Mononuclear cell (primary cell): Measurements from ENCODE around the gene IQGAP2. TPM values are rescaled to one million over a fixed set of nuclear protein-coding genes. Genes with fewer than 3 reads are reported as not detected.

Source experiments
- H3K27me3 ChIP-seq: 2 replicates; pipeline ENCODE4 v1.6.0; 2011; ENCODE audit warnings: low read length, control low read depth; ENCODE audit not compliant: insufficient read depth
- H3K4me1 ChIP-seq: 2 replicates; pipeline ENCODE4 v1.5.1; 2011; ENCODE audit warnings: mild to moderate bottlenecking, low read length, control low read depth; ENCODE audit not compliant: insufficient read depth
- H3K4me3 ChIP-seq: 2 replicates; pipeline ENCODE4 v1.5.1; 2011; ENCODE audit warnings: mild to moderate bottlenecking, low read length, moderate library complexity
- H3K9me3 ChIP-seq: 2 replicates; pipeline ENCODE4 v1.5.1; 2011; ENCODE audit warnings: low read depth, mild to moderate bottlenecking, control low read depth, low read length
- total RNA-seq: library from RNA; depleted of rRNA; stranded (reverse); fragments of >200 nt; gene quantifications from one replicate; pipeline ENCODE4 v1.2.3, GENCODE V29; 2012

Gene IQGAP2
- total RNA-seq, 1 donor, result 75.0 TPM

DNA sequence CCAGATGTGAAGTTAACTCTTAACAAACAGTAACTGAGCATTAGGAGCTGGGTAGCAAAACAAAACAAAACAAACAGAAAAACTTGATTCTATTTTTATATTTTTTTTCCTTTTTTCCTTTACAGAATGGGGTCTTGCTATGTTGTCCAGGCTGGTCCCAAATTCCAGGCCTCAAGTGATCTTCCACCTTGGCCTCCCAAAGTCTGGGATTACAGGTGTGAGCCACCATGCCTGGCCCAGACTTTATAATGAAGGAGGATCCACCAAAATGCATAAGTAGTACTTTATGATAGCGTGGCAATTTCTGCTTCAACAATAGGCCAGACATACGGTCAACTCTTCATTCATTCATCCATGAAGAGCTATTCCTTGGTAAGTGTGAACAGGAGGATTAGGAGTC lies 5.9 kb upstream of the IQGAP2 start:
- H3K4me3 ChIP-seq, result no peak overlapping the region
- no peaks in the 10 kb centered on the region for H3K27me3 ChIP-seq
- peaks cover 30% of the 10 kb centered on the region for H3K4me1 ChIP-seq
- no peaks in the 10 kb centered on the region for H3K9me3 ChIP-seq

DNA sequence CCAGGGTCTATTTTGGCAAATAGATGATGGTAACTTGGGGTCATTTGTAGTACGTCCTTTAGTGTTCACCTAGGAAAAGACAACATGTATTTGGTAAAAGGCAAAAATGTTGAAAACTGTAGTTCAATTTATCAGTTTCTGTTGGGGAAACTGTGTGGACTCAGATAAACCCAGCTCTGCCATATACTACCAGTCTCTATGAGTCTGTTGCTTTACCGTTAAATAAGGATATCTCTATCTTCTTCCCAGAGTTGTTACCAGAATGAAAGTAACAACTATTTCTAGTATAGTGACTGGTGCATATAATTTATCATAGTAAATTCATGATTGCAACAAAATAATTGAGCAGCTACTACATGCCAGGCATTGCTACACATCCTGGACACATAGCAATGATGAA lies 3.8 kb upstream of the IQGAP2 start:
- no peak overlapping the region for H3K4me3 ChIP-seq
- peaks cover 22% of the 10 kb centered on the region for H3K4me1 ChIP-seq
- no peaks in the 10 kb centered on the region for H3K27me3 ChIP-seq
- no peaks in the 10 kb centered on the region for H3K9me3 ChIP-seq

DNA sequence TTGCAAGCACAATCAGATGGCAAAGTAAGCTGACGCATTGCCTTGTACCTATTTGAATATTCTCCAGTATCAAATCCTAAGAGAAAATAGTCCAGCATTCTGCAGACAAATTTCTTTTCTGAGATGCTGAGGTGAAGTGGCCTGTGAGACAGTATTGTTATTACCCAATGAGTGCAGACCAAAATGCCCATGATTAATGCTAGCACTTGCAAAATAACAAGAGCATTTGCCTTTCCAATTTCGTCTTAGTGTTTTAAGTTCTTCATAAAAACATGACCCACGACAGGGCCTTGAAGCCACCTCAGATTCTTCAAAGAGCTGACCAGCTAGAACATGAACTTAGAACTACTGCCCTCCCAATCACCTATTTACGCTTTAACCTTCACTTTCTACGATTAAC lies 2.6 kb upstream of the IQGAP2 start:
- no peak overlapping the region for H3K4me3 ChIP-seq
- peaks cover 34% of the 10 kb centered on the region for H3K4me1 ChIP-seq
- H3K9me3 ChIP-seq, result no peaks in the 10 kb centered on the region
- H3K27me3 ChIP-seq, result no peaks in the 10 kb centered on the region

DNA sequence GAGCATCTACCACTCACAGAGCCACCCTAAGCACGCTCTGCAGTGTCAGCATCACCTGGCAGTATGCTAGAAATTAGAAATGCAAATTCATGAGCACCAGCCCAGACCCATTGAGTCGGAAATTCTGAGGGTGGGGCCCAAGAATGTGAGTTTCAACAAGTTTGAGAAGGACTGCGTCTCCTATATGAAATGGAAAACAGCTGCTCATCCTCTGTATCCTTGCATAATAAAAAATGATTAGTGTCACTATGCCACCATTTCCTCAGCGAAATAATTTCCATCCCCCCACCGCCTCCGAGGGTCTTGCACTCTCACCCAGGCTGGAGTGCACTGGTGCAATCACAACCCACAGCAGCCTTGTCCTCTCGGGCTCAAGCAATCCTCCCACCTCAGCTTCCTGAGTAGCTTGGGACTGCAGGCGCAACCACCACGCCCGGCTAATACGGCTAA lies 1.3 kb upstream of the IQGAP2 start:
- Histone ChIP-seq H3K27me3 (no peaks in the 10 kb centered on the region), H3K9me3 (no peaks in the 10 kb centered on the region), H3K4me1 (peaks cover 47% of the 10 kb centered on the region), H3K4me3 (peak overlapping the region; percentile 75)

DNA sequence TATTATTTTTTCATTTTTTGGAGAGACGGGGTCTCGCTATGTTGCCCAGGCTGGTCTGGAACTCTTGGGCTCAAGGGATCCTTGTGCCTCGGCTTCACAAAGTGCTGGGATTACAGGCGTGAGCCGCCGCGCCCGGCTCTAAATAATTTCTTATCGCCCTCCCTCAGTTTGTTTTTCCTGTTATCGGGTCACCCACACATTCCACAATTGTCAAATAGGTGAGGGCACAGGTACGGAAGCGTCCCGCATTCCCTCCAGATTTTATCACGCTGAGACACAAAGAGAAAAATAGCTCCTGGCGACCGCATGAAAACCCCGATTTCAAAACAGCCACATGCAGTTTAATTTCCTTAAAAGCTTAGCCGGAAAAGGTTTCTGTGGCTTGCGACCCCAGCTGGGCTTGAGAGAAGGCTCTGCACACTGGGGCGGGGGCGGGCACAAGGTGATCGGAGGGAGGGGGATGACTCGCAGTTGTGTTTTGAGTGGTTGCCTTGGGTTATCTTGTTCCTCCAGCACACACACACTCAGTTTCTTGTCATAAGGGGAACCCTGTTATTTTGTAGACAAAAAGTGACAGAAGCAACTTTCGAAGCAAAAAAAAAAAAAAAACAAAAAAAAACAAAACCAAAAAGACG lies 717 bp upstream of the IQGAP2 start:
- Histone ChIP-seq H3K4me1 (peaks cover 53% of the 10 kb centered on the region), H3K9me3 (no peaks in the 10 kb centered on the region), H3K4me3 (peak overlapping the region; percentile 75), H3K27me3 (no peaks in the 10 kb centered on the region)

DNA sequence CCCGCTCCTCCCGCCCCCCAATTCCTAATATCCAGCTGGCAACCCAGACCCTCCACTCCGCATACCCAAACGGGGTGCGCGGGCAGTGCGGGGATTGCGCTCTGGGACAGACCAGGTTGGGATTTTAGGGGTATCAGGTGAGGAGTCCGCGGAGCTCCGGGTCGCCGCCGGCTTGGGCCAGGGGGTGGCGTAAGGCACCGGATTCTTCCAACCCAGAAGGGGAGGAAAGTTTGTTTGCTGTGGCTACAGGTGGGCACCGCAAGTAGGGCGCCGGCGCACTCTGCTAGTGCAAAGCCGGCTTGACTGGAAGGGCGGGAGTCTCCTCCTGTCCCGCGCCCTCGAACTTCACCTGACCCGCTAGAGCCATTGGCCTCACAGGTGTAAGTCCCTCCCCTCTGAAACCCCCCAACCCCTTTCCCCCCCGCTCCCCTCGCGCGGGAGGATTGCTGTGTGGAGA lies 709 bp downstream of the IQGAP2 start:
- H3K4me1 ChIP-seq, result peaks cover 67% of the 10 kb centered on the region
- no peaks in the 10 kb centered on the region for H3K27me3 ChIP-seq
- H3K9me3 ChIP-seq, result no peaks in the 10 kb centered on the region
- H3K4me3 ChIP-seq, result peak overlapping the region; percentile 75

DNA sequence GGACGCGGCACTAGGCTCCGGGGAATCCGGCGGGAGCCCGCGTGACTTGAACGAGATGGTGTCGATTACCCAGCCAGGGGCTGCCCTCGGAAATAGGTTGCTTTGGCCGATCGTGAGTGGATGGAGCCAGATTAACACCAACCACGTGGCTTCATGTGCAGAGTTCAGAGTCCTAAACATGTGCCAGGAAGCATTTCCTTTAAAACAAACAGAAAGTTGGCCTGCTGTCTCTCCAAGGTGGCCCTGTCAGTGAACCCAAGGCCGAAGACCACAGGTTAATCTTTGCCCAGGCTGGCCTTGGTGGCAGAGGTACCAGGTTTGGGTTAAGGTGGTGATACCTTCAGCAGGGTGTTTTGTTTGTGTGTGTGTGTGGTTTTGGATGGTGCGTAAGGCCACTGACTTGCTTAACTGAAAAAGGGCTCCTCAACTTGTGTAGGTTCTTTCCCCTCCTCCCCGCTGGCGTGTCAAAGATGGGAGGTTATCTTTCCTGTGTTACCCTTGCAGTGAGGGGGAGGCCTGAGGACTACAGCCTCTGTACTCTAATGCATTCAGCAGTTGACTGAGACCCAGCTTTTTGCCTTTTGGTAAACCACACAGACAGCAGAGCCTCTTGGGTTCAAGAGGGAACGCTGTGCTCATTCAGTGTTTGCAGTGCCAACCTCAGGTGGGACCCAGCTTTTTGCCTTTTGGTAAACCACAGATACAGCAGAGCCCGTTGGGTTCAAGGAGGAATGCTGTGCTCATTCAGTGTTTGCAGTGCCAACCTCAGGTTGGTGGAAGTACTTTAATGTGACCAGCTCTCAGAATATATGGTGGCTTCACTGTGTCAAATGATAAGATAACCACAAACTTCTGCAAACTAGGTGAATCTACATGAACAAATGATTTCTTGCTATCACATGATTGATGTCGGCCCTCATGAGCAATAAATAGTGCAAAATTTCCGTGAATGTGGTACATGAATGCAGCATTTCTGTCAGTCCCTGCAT lies 1.4 kb downstream of the IQGAP2 start:
- no peaks in the 10 kb centered on the region for H3K9me3 ChIP-seq
- H3K27me3 ChIP-seq, result no peaks in the 10 kb centered on the region
- H3K4me1 ChIP-seq, result peaks cover 74% of the 10 kb centered on the region
- peak overlapping the region; percentile 75 for H3K4me3 ChIP-seq

DNA sequence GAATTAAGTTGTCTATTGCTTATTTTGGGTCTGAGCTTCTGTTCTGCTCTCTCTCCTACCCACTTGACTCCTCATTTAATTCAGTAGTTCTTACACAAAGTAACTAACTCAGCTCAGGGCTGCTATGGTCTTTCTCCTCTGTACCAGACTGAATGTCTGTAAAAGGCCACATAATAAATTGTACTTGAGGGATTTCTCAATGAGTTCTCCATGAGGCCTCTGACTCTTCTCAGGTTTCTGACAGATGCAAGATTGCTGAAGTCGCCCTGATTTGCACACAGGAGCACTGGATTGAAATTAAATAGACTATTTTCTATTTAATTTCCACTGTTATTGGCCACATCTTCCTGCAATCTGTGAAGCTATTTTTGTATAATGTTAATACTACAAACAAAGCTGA lies 2.9 kb downstream of the IQGAP2 start:
- peaks cover 73% of the 10 kb centered on the region for H3K4me1 ChIP-seq
- H3K27me3 ChIP-seq, result no peaks in the 10 kb centered on the region
- H3K9me3 ChIP-seq, result no peaks in the 10 kb centered on the region
- H3K4me3 ChIP-seq, result no peak overlapping the region

DNA sequence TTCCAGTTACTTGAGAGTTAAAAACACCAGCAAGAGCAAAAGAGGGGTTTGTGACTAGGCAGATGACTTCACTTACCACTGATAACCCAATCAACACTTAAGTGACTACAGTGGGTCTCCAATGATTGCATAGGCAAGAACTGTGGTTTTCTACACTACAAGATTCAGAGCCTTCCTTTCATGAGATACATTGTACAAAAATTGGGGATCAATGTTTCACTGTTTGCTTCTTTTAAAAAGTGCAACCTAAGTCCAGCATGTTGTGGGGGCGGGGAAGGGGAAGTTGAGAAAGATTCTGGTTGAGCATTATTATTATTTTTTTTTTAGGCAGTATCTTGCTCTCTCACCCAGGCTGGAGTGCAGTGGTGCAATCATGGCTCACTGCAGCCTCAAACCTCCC lies 3.6 kb downstream of the IQGAP2 start:
- Histone ChIP-seq H3K27me3 (no peaks in the 10 kb centered on the region), H3K4me1 (peaks cover 70% of the 10 kb centered on the region), H3K4me3 (no peak overlapping the region), H3K9me3 (no peaks in the 10 kb centered on the region)

DNA sequence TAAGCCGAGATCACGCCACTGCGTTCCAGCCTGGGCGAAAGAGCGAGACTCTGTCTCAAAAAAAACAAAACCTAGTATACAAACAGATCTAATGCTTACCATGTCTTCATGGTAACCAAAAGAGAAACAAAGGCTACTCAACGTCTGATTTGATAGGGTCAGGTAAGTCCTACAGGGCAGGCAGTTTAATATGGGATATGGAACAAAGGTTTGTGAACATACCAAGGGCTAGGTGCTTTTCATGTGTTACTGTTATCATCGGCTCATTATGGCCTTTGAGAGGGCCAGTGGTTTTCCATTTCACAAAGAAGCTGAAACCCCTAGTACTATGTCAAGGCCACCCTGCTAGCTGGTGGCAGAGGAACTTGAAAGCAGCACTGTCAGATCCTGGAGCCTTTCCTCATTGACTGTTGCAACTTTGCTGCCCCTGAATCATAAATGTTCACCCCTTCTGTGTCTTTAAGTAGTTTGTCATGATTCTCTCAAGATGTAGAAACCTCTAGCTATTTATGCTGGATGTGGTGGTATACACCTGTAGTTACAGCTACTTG lies 5.1 kb downstream of the IQGAP2 start:
- H3K9me3 ChIP-seq, result no peaks in the 10 kb centered on the region
- H3K4me3 ChIP-seq, result no peak overlapping the region
- no peaks in the 10 kb centered on the region for H3K27me3 ChIP-seq
- peaks cover 63% of the 10 kb centered on the region for H3K4me1 ChIP-seq

DNA sequence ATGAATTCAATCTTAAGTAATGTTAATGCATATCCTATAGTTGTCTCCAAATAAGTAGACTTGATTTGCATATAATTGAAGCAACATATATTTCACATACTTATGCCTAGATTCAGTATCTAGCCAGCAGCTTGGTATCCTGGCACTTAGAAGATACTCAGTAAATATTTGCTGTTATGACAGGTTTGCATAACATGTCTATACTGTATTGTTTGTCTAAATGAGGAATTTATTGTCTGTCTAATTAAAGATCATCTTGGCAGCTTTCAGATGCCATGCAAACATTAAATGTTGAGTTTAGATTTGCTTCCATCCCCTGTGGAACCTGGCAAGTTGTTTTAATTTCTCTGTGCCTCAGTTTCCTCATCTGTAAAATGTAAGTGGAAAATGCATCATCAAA lies 9.4 kb downstream of the IQGAP2 start:
- Histone ChIP-seq H3K4me1 (peaks cover 36% of the 10 kb centered on the region), H3K27me3 (no peaks in the 10 kb centered on the region), H3K9me3 (no peaks in the 10 kb centered on the region), H3K4me3 (no peak overlapping the region)

DNA sequence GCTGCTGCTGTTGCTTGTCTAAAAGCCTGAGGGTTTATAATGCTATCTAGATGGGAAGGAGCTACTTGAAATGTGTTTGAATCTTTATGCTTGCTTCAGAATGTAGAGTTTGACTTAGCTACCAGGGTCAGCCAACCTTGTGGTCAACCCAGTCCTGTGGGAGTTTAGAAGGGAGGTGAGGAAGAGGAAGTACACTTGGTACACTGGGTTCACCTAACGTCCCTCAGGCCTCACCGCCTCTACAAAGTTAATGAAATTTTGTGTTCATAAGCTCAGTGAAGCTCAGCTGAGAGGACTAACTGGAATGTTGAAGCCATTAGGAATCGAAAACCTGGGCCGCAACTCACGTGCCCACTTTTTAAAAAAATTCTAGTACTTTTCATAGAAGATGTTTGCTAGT lies 10.7 kb downstream of the IQGAP2 start:
- Histone ChIP-seq H3K9me3 (no peaks in the 10 kb centered on the region), H3K27me3 (no peaks in the 10 kb centered on the region), H3K4me3 (no peak overlapping the region), H3K4me1 (peaks cover 24% of the 10 kb centered on the region)

DNA sequence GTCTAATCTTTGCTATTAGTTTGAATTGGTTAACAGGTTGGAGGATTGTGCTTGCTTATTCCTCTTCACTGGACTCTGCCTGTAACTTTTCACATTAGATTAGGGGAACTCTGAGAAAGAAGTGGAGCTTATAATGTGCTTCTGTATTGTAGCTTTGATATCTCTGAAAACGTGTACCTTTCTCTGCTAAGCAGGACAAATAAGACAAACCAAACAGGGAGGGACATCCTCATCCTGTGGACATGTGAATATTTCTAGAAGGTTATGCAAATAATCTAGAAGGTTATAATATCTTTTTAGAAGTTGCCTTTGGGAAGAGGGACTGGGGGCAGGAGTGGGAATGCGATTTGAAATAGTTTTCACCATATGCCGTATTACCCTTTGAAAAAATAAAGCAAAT lies 11.7 kb downstream of the IQGAP2 start:
- H3K9me3 ChIP-seq, result no peaks in the 10 kb centered on the region
- no peak overlapping the region for H3K4me3 ChIP-seq
- H3K4me1 ChIP-seq, result peaks cover 16% of the 10 kb centered on the region
- no peaks in the 10 kb centered on the region for H3K27me3 ChIP-seq

DNA sequence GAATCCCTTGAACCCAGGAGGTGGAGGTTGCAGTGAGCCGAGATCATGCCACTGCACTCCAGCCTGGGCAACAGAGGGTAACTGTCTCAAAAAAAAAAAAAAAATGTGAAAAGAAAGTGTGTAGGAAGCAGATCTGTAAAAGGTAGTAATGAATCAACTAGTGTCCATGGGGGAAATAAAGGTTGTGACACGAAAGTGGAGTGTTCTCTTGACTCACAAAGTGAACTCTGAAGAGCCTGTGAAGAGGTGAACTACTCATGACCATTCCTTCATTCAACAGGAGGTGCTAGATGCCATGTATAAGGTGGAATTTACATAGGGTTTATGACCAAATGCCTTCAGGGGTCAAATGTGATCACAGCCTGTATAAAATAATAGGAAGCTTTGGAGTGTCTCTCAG lies 12.8 kb downstream of the IQGAP2 start:
- H3K4me3 ChIP-seq, result no peak overlapping the region
- H3K9me3 ChIP-seq, result no peaks in the 10 kb centered on the region
- no peaks in the 10 kb centered on the region for H3K27me3 ChIP-seq
- peaks cover 10% of the 10 kb centered on the region for H3K4me1 ChIP-seq

DNA sequence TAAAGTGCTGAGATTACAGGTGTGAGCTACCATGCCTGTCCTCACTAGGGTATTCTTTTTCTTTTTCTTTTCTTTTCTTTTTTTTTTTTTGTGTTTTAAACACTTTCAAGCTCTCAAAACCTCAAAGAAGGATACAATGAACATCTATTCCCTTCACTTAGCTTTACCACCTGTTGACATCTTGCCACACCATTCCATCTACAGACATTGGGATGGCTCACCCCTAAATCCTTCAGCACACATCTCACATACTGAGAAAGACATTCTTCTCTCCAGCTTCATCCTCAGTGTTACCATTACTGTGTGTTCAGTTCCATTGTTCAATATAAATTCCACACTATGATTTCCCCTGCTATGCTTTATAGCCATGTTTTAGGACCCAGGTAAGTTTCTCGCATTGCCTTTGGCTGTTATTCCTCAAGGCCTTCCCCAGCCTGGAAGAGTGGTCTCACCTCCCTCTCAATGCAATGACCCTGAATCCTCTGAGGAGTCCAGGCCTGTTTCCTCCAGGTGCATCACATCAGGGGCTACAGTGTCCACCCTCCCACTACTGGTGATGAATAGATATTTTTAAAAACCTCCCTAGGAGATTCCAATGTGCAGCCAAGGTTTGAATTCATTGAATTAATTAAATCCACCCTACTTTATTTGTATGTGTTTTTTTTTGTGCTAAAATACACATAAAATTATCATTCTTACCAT lies 16.7 kb downstream of the IQGAP2 start:
- Histone ChIP-seq H3K4me1 (peaks cover 9% of the 10 kb centered on the region), H3K4me3 (no peak overlapping the region), H3K9me3 (no peaks in the 10 kb centered on the region), H3K27me3 (no peaks in the 10 kb centered on the region)
